ENCODE data around the gene TSKU.
"Not testable (repeated sequence)": the region's sequence is repeated elsewhere in the genome, so short reads cannot be mapped to it uniquely, and the experiment has no call there.

The TSKU gene

GRCh38 chr11:76789443-76789719 lies 6.2 kb downstream of the TSKU start:
- DNase-seq, result no peak

GRCh38 chr11:76790251-76790650 lies 7.1 kb downstream of the TSKU start:
- no peak for DNase-seq

- not testable (repeated sequence) for DNase-seq
These were observed 8.0 kb downstream of the TSKU start for GRCh38 chr11:76791002-76791770.

- DNase-seq, result no peak
These were observed 8.7 kb downstream of the TSKU start for GRCh38 chr11:76791861-76792260.

- no peak for DNase-seq
These were observed 9.5 kb downstream of the TSKU start for GRCh38 chr11:76792505-76793264.

GRCh38 chr11:76793391-76794291 lies 10.5 kb downstream of the TSKU start:
- no peak for DNase-seq

- DNase-seq, result no peak
These were observed 11.5 kb downstream of the TSKU start for GRCh38 chr11:76794371-76795289.

GRCh38 chr11:76795290-76795935 lies 12.3 kb downstream of the TSKU start:
- no peak for DNase-seq

- no peak for DNase-seq
These were observed 12.8 kb downstream of the TSKU start for GRCh38 chr11:76795936-76796441.

- no peak for DNase-seq
These were observed 13.5 kb downstream of the TSKU start for GRCh38 chr11:76796511-76797198.

- no peak for DNase-seq
These were observed 14.4 kb downstream of the TSKU start for GRCh38 chr11:76797341-76798201.

- DNase-seq, result no peak
These were observed 15.0 kb downstream of the TSKU start for GRCh38 chr11:76798202-76798581.

GRCh38 chr11:76798671-76799065 lies 15.5 kb downstream of the TSKU start:
- no peak for DNase-seq

GRCh38 chr11:76799066-76799804 lies 16.1 kb downstream of the TSKU start:
- DNase-seq, result peak; percentile 64

- DNase-seq, result no peak
These were observed 17.5 kb downstream of the TSKU start for GRCh38 chr11:76800466-76801200.

- no peak for DNase-seq
These were observed 18.1 kb downstream of the TSKU start for GRCh38 chr11:76801225-76801624.

- DNase-seq, result no peak
These were observed 18.6 kb downstream of the TSKU start for GRCh38 chr11:76801736-76802135.

GRCh38 chr11:76802151-76802550 lies 19.0 kb downstream of the TSKU start:
- no peak for DNase-seq

- DNase-seq, result no peak
These were observed 19.5 kb downstream of the TSKU start for GRCh38 chr11:76802621-76803020.

Measured in activated effector memory CD4-positive, alpha-beta T cell treated with Interleukin-2 at 50 U/mL for 16 hours (primary cell).